H9 (cell line): Measurements from ENCODE around the gene SNTG2. TPM values are rescaled to one million over a fixed set of nuclear protein-coding genes. Genes with fewer than 3 reads are reported as not detected.

Experiments
- DNase-seq: peaks from one replicate; pipeline ENCODE4 v3.0.0-alpha.2; 2017
- H2AFZ ChIP-seq: one replicate; pipeline ENCODE4 v1.6.1; 2013; ENCODE audit warnings: mild to moderate bottlenecking, low read length, control low read depth, moderate library complexity
- H2AK5ac ChIP-seq: 2 replicates; pipeline ENCODE4 v1.6.1; 2013; ENCODE audit warnings: low read length, control low read depth, mixed read lengths; ENCODE audit not compliant: insufficient read length
- H2BK120ac ChIP-seq: one replicate; pipeline ENCODE4 v1.6.1; 2013; ENCODE audit warnings: low read depth, mild to moderate bottlenecking, low read length, control low read depth, inconsistent platforms; ENCODE audit not compliant: poor library complexity, severe bottlenecking
- H2BK12ac ChIP-seq: 2 replicates; pipeline ENCODE4 v1.6.1; 2013; ENCODE audit warnings: low read length, control low read depth, mixed read lengths, low read depth; ENCODE audit not compliant: insufficient read length
- H2BK15ac ChIP-seq: 2 replicates; pipeline ENCODE4 v1.6.1; 2013; ENCODE audit warnings: low read depth, low read length, control low read depth
- H2BK20ac ChIP-seq: one replicate; pipeline ENCODE4 v1.6.1; 2013; ENCODE audit warnings: low read depth, mild to moderate bottlenecking, low read length, control low read depth, inconsistent platforms; ENCODE audit not compliant: poor library complexity, severe bottlenecking
- H2BK5ac ChIP-seq: 2 replicates; pipeline ENCODE4 v1.6.1; 2013; ENCODE audit warnings: low read length, control low read depth, mixed read lengths; ENCODE audit not compliant: insufficient read length
- H3K14ac ChIP-seq: 2 replicates; pipeline ENCODE4 v1.6.1; 2013; ENCODE audit warnings: low read length, control low read depth; ENCODE audit not compliant: insufficient read depth
- H3K18ac ChIP-seq: 2 replicates; pipeline ENCODE4 v1.6.1; 2013; ENCODE audit warnings: low read depth, mild to moderate bottlenecking, mixed read lengths, low read length, control low read depth; ENCODE audit not compliant: insufficient read length
- H3K23ac ChIP-seq: 2 replicates; pipeline ENCODE4 v1.6.1; 2013; ENCODE audit warnings: low read length, control low read depth, mixed read lengths, low read depth; ENCODE audit not compliant: insufficient read length
- H3K23me2 ChIP-seq: 2 replicates; pipeline ENCODE4 v1.6.1; 2013; ENCODE audit warnings: low read depth, mild to moderate bottlenecking, mixed read lengths, low read length, control low read depth; ENCODE audit not compliant: insufficient read length, poor library complexity, severe bottlenecking
- H3K27ac ChIP-seq: 2 replicates; pipeline ENCODE4 v1.5.1; 2013; ENCODE audit warnings: low read length, control low read depth, mixed read lengths, low read depth; ENCODE audit not compliant: insufficient read length
- H3K27me3 ChIP-seq: 2 replicates; pipeline ENCODE4 v1.6.1; 2013; ENCODE audit warnings: low read length, control low read depth, inconsistent platforms; ENCODE audit not compliant: insufficient read depth
- H3K4ac ChIP-seq: 2 replicates; pipeline ENCODE4 v1.6.1; 2013; ENCODE audit warnings: low read depth, mild to moderate bottlenecking, control low read depth, inconsistent platforms, low read length, moderate library complexity
- H3K4me1 ChIP-seq: 2 replicates; pipeline ENCODE4 v1.6.1; 2013; ENCODE audit warnings: low read length, control low read depth, inconsistent platforms; ENCODE audit not compliant: insufficient read depth
- H3K4me2 ChIP-seq: 2 replicates; pipeline ENCODE4 v1.6.1; 2013; ENCODE audit warnings: low read length, control low read depth, mixed read lengths; ENCODE audit not compliant: insufficient read length, insufficient read depth
- H3K56ac ChIP-seq: 2 replicates; pipeline ENCODE4 v1.6.1; 2013; ENCODE audit warnings: low read depth, mild to moderate bottlenecking, mixed read lengths, low read length, control low read depth; ENCODE audit not compliant: insufficient read length
- H3K79me1 ChIP-seq: 2 replicates; pipeline ENCODE4 v1.6.1; 2013; ENCODE audit warnings: low read depth, mild to moderate bottlenecking, moderate library complexity, low read length, control low read depth, inconsistent platforms; ENCODE audit not compliant: insufficient read depth, poor library complexity, severe bottlenecking
- H3K79me2 ChIP-seq: 2 replicates; pipeline ENCODE4 v1.6.1; 2013; ENCODE audit warnings: low read length, control low read depth, inconsistent platforms; ENCODE audit not compliant: insufficient read depth
- H3K9ac ChIP-seq: 2 replicates; pipeline ENCODE4 v1.6.1; 2013; ENCODE audit warnings: low read length, control low read depth, mixed read lengths; ENCODE audit not compliant: insufficient read length; ENCODE audit errors: extremely low read depth
- H3K9me3 ChIP-seq: one replicate; pipeline ENCODE4 v1.6.1; 2013; ENCODE audit warnings: low read depth, low read length, inconsistent platforms; ENCODE audit not compliant: control insufficient read depth
- H3T11ph ChIP-seq: one replicate; pipeline ENCODE4 v1.6.1; 2013; ENCODE audit warnings: mild to moderate bottlenecking, low read length, control low read depth, inconsistent platforms
- H4K20me1 ChIP-seq: one replicate; pipeline ENCODE4 v1.6.1; 2013; ENCODE audit not compliant: control insufficient read depth, insufficient read length, insufficient read depth
- H4K5ac ChIP-seq: 2 replicates; pipeline ENCODE4 v1.6.1; 2013; ENCODE audit warnings: low read depth, mild to moderate bottlenecking, mixed read lengths, low read length, control low read depth; ENCODE audit not compliant: insufficient read length
- H4K8ac ChIP-seq: replicated peaks from 2 replicates; pipeline ENCODE4 v1.6.1; 2013; ENCODE audit warnings: low read length, control low read depth, mixed read lengths, low read depth; ENCODE audit not compliant: insufficient read length
- H4K91ac ChIP-seq: 2 replicates; pipeline ENCODE4 v1.6.1; 2013; ENCODE audit warnings: low read depth, mild to moderate bottlenecking, moderate library complexity, mixed read lengths, low read length, control low read depth; ENCODE audit not compliant: insufficient read length
- H3K27ac Mint-ChIP-seq, 3 experiments: 2 replicates in 2 of 3; 3 replicates in 1 of 3; pipeline ENCODE4 v1.8.0; 2020 to 2021; ENCODE audit warnings: mixed read lengths in 3 of 3, mild to moderate bottlenecking in 1 of 3, moderate library complexity in 1 of 3
- H3K27me3 Mint-ChIP-seq: 2 replicates; pipeline ENCODE4 v1.8.0; 2021; ENCODE audit warnings: low read depth, mild to moderate bottlenecking, moderate library complexity, mixed read lengths
- H3K36me3 Mint-ChIP-seq, 3 experiments: 2 replicates in 2 of 3; 3 replicates in 1 of 3; pipeline ENCODE4 v1.8.0; 2020 to 2021; ENCODE audit warnings: low read depth in 3 of 3, mixed read lengths in 3 of 3; ENCODE audit not compliant: insufficient read depth in 1 of 3
- H3K4me1 Mint-ChIP-seq, 2 experiments: 2 replicates each; pipeline ENCODE4 v1.8.0; 2020; ENCODE audit warnings: mixed read lengths in 2 of 2
- H3K4me3 Mint-ChIP-seq, 2 experiments: 2 replicates in 1 of 2; 3 replicates in 1 of 2; pipeline ENCODE4 v1.8.0; 2020 to 2021; ENCODE audit warnings: mild to moderate bottlenecking in 2 of 2, mixed read lengths in 2 of 2, moderate library complexity in 1 of 2
- H3K9me3 Mint-ChIP-seq, 2 experiments: 2 replicates in 1 of 2; 3 replicates in 1 of 2; pipeline ENCODE4 v1.8.0; 2020; ENCODE audit warnings: mild to moderate bottlenecking in 2 of 2, mixed read lengths in 2 of 2, moderate library complexity in 1 of 2
- WGBS: extraction: QIAGEN DNeasy Blood & Tissue Kit; methylation state at CpG from one replicate; pipeline ENCODE4 v1.1.7; 2013; ENCODE audit warnings: missing lambda C conversion rate, low lambda C conversion rate, mixed read lengths; ENCODE audit not compliant: insufficient read length; ENCODE audit errors: extremely low coverage; 5-methylcytosine and 5-hydroxymethylcytosine counted together
- total RNA-seq: library from RNA; stranded (reverse); gene quantifications from 2 replicates; pipeline ENCODE4 v1.2.1, GENCODE V29; 2021
- TF ChIP-seq, protein P1 (sequence below): fragments of 200-600 bp; sonication (generic); conservative IDR thresholded peaks from 3 replicates; pipeline ENCODE4 v1.8.0; 2021; ENCODE audit warnings: antibody characterized with exemption, mild to moderate bottlenecking

SNTG2 gene
- total RNA-seq, 1 experiment from 2014 or later = 13.2 TPM

DNA sequence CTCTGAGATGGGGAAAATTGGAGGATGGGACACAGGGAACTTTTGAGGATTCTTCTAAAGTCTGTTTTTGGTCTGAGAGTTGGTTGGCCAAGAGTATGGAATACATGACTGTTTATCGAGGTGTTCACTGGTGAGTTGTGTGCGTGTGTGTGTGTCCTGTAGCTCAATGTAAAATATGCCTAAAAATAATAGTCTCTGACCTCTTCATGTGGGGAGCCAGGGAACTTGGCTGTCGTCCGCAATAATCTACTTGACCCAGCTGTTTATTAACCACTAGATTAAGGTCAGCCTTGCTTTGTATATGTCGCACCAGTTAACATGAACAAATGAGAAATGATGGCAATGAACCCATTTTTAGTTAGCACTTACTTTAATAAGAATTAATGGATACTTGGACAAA, 285.2 kb downstream of the SNTG2 start:
- no peak overlapping the region for H3K14ac ChIP-seq
- Mint-ChIP-seq H3K36me3 (peaks cover 2 to 5% (median 3%) of the 10 kb centered on the region in 3 experiments; a peak in 5 of 7 replicates), H3K4me1 (peaks cover 8 to 10% of the 10 kb centered on the region in 2 experiments), H3K9me3 (peaks cover 3% of the 10 kb centered on the region in 2 experiments; a peak in 3 of 5 replicates), H3K27me3 (no peaks in the 10 kb centered on the region), H3K27ac (no peak overlapping the region), H3K4me3 (no peak overlapping the region)
- DNase-seq = no peak
- no peak overlapping the region for H2BK15ac ChIP-seq
- no peak overlapping the region for H3K23ac ChIP-seq
- no peak overlapping the region for H3T11ph ChIP-seq
- no peak overlapping the region for H4K91ac ChIP-seq
- no peaks in the 10 kb centered on the region for H3K9me3 ChIP-seq
- WGBS = no CpG with 5 or more reads among the region's 5 CpGs
- H2BK5ac ChIP-seq = no peak overlapping the region
- H3K4me2 ChIP-seq = no peak overlapping the region
- no peak overlapping the region for H3K18ac ChIP-seq
- no peak overlapping the region for H4K5ac ChIP-seq
- H2BK120ac ChIP-seq = no peak overlapping the region
- no peak overlapping the region for H2AFZ ChIP-seq
- H3K56ac ChIP-seq = no peak overlapping the region
- no peaks in the 10 kb centered on the region for H4K20me1 ChIP-seq
- no peak overlapping the region for H4K8ac ChIP-seq
- no peaks in the 10 kb centered on the region for H3K79me1 ChIP-seq
- no peak overlapping the region for H2BK12ac ChIP-seq
- H2AK5ac ChIP-seq = no peak overlapping the region
- H3K27ac ChIP-seq = no peak overlapping the region
- no peaks in the 10 kb centered on the region for H3K79me2 ChIP-seq
- H3K4me1 ChIP-seq = no peaks in the 10 kb centered on the region; the same call in 1 of the 2 replicates
- H3K23me2 ChIP-seq = no peaks in the 10 kb centered on the region
- H3K27me3 ChIP-seq = no peaks in the 10 kb centered on the region
- TF ChIP-seq, protein P1, sequence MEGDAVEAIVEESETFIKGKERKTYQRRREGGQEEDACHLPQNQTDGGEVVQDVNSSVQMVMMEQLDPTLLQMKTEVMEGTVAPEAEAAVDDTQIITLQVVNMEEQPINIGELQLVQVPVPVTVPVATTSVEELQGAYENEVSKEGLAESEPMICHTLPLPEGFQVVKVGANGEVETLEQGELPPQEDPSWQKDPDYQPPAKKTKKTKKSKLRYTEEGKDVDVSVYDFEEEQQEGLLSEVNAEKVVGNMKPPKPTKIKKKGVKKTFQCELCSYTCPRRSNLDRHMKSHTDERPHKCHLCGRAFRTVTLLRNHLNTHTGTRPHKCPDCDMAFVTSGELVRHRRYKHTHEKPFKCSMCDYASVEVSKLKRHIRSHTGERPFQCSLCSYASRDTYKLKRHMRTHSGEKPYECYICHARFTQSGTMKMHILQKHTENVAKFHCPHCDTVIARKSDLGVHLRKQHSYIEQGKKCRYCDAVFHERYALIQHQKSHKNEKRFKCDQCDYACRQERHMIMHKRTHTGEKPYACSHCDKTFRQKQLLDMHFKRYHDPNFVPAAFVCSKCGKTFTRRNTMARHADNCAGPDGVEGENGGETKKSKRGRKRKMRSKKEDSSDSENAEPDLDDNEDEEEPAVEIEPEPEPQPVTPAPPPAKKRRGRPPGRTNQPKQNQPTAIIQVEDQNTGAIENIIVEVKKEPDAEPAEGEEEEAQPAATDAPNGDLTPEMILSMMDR = no peak
- no peak overlapping the region for H3K9ac ChIP-seq
- H2BK20ac ChIP-seq = no peak overlapping the region
- no peak overlapping the region for H3K4ac ChIP-seq
